ENCODE data around the gene RPL9. TPM values are rescaled to one million over a fixed set of nuclear protein-coding genes. Genes with fewer than 3 reads are reported as not detected.

Gene RPL9
- total and polyA plus RNA-seq, 2 of the 13 experiments (the other 11 are each of a cell fraction or from before 2014, with no cell fraction given): 993 to 2,148 TPM

DNA sequence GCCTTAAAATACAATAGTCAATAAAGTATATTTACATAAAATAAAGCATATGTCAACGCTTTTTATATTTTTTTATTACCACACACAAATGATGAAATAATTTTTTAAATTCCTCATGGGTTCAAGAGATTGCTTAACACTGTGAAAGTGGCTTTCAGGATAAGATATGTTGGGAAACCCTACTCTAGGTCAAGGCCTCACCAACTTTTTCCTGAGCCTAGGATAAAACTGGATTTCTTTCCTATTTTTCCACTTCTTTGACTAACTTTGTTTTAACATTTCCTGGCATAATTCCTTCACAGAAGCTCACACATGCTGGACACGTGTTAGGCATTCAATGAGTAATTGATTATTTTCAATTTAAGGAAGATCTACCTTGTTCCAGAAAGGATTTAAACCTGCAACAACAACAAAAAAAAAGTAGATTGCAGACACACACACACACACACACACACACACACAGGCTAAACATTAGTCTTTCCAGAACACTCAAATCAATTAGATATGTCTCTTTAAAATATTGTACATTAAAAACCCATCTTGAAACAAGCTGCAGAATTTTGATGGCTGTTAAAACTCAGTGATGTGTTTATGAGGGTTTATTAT lies 42.9 kb downstream of the RPL9 start (continued):
- TF ChIP-seq, protein P1, sequence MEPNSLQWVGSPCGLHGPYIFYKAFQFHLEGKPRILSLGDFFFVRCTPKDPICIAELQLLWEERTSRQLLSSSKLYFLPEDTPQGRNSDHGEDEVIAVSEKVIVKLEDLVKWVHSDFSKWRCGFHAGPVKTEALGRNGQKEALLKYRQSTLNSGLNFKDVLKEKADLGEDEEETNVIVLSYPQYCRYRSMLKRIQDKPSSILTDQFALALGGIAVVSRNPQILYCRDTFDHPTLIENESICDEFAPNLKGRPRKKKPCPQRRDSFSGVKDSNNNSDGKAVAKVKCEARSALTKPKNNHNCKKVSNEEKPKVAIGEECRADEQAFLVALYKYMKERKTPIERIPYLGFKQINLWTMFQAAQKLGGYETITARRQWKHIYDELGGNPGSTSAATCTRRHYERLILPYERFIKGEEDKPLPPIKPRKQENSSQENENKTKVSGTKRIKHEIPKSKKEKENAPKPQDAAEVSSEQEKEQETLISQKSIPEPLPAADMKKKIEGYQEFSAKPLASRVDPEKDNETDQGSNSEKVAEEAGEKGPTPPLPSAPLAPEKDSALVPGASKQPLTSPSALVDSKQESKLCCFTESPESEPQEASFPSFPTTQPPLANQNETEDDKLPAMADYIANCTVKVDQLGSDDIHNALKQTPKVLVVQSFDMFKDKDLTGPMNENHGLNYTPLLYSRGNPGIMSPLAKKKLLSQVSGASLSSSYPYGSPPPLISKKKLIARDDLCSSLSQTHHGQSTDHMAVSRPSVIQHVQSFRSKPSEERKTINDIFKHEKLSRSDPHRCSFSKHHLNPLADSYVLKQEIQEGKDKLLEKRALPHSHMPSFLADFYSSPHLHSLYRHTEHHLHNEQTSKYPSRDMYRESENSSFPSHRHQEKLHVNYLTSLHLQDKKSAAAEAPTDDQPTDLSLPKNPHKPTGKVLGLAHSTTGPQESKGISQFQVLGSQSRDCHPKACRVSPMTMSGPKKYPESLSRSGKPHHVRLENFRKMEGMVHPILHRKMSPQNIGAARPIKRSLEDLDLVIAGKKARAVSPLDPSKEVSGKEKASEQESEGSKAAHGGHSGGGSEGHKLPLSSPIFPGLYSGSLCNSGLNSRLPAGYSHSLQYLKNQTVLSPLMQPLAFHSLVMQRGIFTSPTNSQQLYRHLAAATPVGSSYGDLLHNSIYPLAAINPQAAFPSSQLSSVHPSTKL (CRISPR knock-in tag; IDR thresholded peaks at IDR 0.05): peak; percentile 81
- TF ChIP-seq ZNF337 (CRISPR knock-in tag; IDR thresholded peaks at IDR 0.05; ENCODE audit: borderline replicate concordance, low read depth) (no peak), HMG20A (CRISPR knock-in tag; IDR thresholded peaks at IDR 0.05; ENCODE audit: borderline replicate concordance) (peak; percentile 71; the same call in 1 of the 2 replicates), ZNF296 (CRISPR knock-in tag; conservative IDR thresholded peaks at IDR 0.05) (no peak), ZNF292 (CRISPR knock-in tag; IDR thresholded peaks at IDR 0.05; ENCODE audit: borderline replicate concordance, low read depth) (no peak), CEBPB (IDR thresholded peaks at IDR 0.05; ENCODE audit: borderline replicate concordance, low read depth, low read length) (peak; percentile 95), BCL6 (CRISPR knock-in tag; IDR thresholded peaks at IDR 0.05) (peak; percentile 67; the same call in 1 of the 2 replicates), NR2F6 (IDR thresholded peaks at IDR 0.05) (peak; percentile 85), NR2F6 (CRISPR knock-in tag; IDR thresholded peaks at IDR 0.05) (peak; percentile 86), SUZ12 (IDR thresholded peaks at IDR 0.05; ENCODE audit: low read depth, low read length) (no peak), GTF3A (CRISPR knock-in tag; conservative IDR thresholded peaks at IDR 0.05) (no peak), GATAD1 (CRISPR knock-in tag; IDR thresholded peaks at IDR 0.05) (no peak), ASH2L (IDR thresholded peaks at IDR 0.05; ENCODE audit: insufficient read length, low read depth, low read length) (peak; percentile 49), LCORL (IDR thresholded peaks at IDR 0.05) (no peak), LCORL (CRISPR knock-in tag; IDR thresholded peaks at IDR 0.05) (0 out of 2 replicates have a peak, but pooled peaks have one; percentile 30), NR2C2 (CRISPR knock-in tag; IDR thresholded peaks at IDR 0.05; ENCODE audit: borderline replicate concordance) (peak; percentile 49; the same call in 1 of the 2 replicates), MED1 (CRISPR knock-in tag; IDR thresholded peaks at IDR 0.05) (peak; percentile 52), POGZ (CRISPR knock-in tag; IDR thresholded peaks at IDR 0.05) (no peak), PHF21A (CRISPR knock-in tag; IDR thresholded peaks at IDR 0.05) (0 out of 2 replicates have a peak, but pooled peaks have one; percentile 29), RXRB (CRISPR knock-in tag; IDR thresholded peaks at IDR 0.05; ENCODE audit: borderline replicate concordance) (peak; percentile 84)
- TF ChIP-seq, protein P2, sequence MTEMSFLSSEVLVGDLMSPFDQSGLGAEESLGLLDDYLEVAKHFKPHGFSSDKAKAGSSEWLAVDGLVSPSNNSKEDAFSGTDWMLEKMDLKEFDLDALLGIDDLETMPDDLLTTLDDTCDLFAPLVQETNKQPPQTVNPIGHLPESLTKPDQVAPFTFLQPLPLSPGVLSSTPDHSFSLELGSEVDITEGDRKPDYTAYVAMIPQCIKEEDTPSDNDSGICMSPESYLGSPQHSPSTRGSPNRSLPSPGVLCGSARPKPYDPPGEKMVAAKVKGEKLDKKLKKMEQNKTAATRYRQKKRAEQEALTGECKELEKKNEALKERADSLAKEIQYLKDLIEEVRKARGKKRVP (CRISPR knock-in tag; IDR thresholded peaks at IDR 0.05): peak in 1 of 2 experiments; percentile 81; a peak in 2 of 4 replicates
- TF ChIP-seq, protein P3, sequence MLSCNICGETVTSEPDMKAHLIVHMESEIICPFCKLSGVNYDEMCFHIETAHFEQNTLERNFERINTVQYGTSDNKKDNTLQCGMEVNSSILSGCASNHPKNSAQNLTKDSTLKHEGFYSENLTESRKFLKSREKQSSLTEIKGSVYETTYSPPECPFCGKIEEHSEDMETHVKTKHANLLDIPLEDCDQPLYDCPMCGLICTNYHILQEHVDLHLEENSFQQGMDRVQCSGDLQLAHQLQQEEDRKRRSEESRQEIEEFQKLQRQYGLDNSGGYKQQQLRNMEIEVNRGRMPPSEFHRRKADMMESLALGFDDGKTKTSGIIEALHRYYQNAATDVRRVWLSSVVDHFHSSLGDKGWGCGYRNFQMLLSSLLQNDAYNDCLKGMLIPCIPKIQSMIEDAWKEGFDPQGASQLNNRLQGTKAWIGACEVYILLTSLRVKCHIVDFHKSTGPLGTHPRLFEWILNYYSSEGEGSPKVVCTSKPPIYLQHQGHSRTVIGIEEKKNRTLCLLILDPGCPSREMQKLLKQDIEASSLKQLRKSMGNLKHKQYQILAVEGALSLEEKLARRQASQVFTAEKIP (CRISPR knock-in tag; IDR thresholded peaks at IDR 0.05; ENCODE audit: borderline replicate concordance): no peak
- TF ChIP-seq, protein P4, sequence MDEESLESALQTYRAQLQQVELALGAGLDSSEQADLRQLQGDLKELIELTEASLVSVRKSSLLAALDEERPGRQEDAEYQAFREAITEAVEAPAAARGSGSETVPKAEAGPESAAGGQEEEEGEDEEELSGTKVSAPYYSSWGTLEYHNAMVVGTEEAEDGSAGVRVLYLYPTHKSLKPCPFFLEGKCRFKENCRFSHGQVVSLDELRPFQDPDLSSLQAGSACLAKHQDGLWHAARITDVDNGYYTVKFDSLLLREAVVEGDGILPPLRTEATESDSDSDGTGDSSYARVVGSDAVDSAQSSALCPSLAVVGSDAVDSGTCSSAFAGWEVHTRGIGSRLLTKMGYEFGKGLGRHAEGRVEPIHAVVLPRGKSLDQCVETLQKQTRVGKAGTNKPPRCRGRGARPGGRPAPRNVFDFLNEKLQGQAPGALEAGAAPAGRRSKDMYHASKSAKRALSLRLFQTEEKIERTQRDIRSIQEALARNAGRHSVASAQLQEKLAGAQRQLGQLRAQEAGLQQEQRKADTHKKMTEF (CRISPR knock-in tag; IDR thresholded peaks at IDR 0.05): peak; percentile 37; the same call in 1 of the 2 replicates

All from HepG2 (cell line).